WTC11 (cell line): ENCODE results near the gene PPP6R3. TPM values are rescaled to one million over a fixed set of nuclear protein-coding genes. Genes with fewer than 3 reads are reported as not detected.

Source experiments
- ATAC-seq: fragments of 200-7000 bp; cut with Tn5 transposase; 2 replicates; pipeline ENCODE4 v1.10.0; 2021; ENCODE audit warnings: mild to moderate bottlenecking, moderate library complexity
- CTCF ChIA-PET: fragments of 300-600 bp; sonication (Branson Sonifier 250); formaldehyde crosslinking; loops from one replicate; lab custom pipeline; 2021; ENCODE audit warnings: antibody characterized with exemption; lab: Charles Lee
- POLR2A ChIA-PET: fragments of 350-600 bp; sonication (Branson Sonifier 250); formaldehyde crosslinking; loops from one replicate; lab custom pipeline; 2021; ENCODE audit warnings: antibody characterized with exemption; lab: Charles Lee
- DNase-seq: peaks from one replicate; pipeline ENCODE4 v3.0.0; 2021; ENCODE audit warnings: low spot score
- H3K27ac Mint-ChIP-seq: 2 replicates; pipeline ENCODE4 v1.8.0; 2021; ENCODE audit warnings: mixed read lengths
- H3K27me3 Mint-ChIP-seq: 2 replicates; pipeline ENCODE4 v1.8.0; 2021; ENCODE audit warnings: low read depth, mild to moderate bottlenecking, moderate library complexity, mixed read lengths
- H3K36me3 Mint-ChIP-seq: 2 replicates; pipeline ENCODE4 v1.8.0; 2021; ENCODE audit warnings: mixed read lengths
- H3K4me1 Mint-ChIP-seq: 2 replicates; pipeline ENCODE4 v1.8.0; 2022; ENCODE audit warnings: mixed read lengths
- H3K4me3 Mint-ChIP-seq: 2 replicates; pipeline ENCODE4 v1.8.0; 2021; ENCODE audit warnings: mild to moderate bottlenecking, moderate library complexity, mixed read lengths
- H3K9me3 Mint-ChIP-seq: 2 replicates; pipeline ENCODE4 v1.8.0; 2021; ENCODE audit warnings: mixed read lengths
- AFF4 ChIP-seq: sonication (generic); formaldehyde crosslinking; IDR thresholded peaks from 2 replicates; pipeline ENCODE4 v1.8.1; 2023; ENCODE audit warnings: mild to moderate bottlenecking, missing genetic modification reagents, borderline replicate concordance
- ATF1 ChIP-seq: sonication (generic); formaldehyde crosslinking; IDR thresholded peaks from 2 replicates; pipeline ENCODE4 v1.8.1; 2023; ENCODE audit warnings: mild to moderate bottlenecking, moderate library complexity, missing genetic modification reagents
- ATF2 ChIP-seq: sonication (generic); formaldehyde crosslinking; IDR thresholded peaks from 2 replicates; pipeline ENCODE4 v1.8.1; 2022; ENCODE audit warnings: low read depth, missing genetic modification reagents, borderline replicate concordance
- CDX4 ChIP-seq: fragments of 250-450 bp; sonication (Bioruptor Pico); IDR thresholded peaks from 2 replicates; pipeline ENCODE4 v1.9.0; 2021; ENCODE audit warnings: moderate library complexity, mild to moderate bottlenecking, inconsistent platforms, borderline replicate concordance
- E2F4 ChIP-seq: sonication (generic); formaldehyde crosslinking; IDR thresholded peaks from 2 replicates; pipeline ENCODE4 v1.8.1; 2022; ENCODE audit warnings: low read depth, mild to moderate bottlenecking, moderate library complexity, missing genetic modification reagents, borderline replicate concordance
- FOXJ3 ChIP-seq: sonication (generic); formaldehyde crosslinking; IDR thresholded peaks from 2 replicates; pipeline ENCODE4 v1.9.0; 2021; ENCODE audit warnings: missing genetic modification reagents, mild to moderate bottlenecking, borderline replicate concordance
- FOXP4 ChIP-seq: sonication (generic); formaldehyde crosslinking; IDR thresholded peaks from 2 replicates; pipeline ENCODE4 v1.8.0; 2022; ENCODE audit warnings: mild to moderate bottlenecking, missing genetic modification reagents
- GRHL2 ChIP-seq: fragments of 250-450 bp; sonication (Bioruptor Pico); IDR thresholded peaks from 2 replicates; pipeline ENCODE4 v1.8.0; 2022; ENCODE audit warnings: mild to moderate bottlenecking, moderate library complexity; ENCODE audit not compliant: insufficient replicate concordance, severe bottlenecking
- HMGA2 ChIP-seq: fragments of 250-450 bp; sonication (Bioruptor Pico); IDR thresholded peaks from 2 replicates; pipeline ENCODE4 v1.4.0; 2021; ENCODE audit warnings: mild to moderate bottlenecking, moderate library complexity
- IRF2 ChIP-seq: sonication (generic); formaldehyde crosslinking; IDR thresholded peaks from 2 replicates; pipeline ENCODE4 v1.8.0; 2022; ENCODE audit warnings: low read depth, missing genetic modification reagents, borderline replicate concordance
- MLX ChIP-seq: sonication (generic); formaldehyde crosslinking; IDR thresholded peaks from 2 replicates; pipeline ENCODE4 v1.8.1; 2023; ENCODE audit warnings: mild to moderate bottlenecking, missing genetic modification reagents, moderate library complexity
- NR3C1 ChIP-seq: sonication (generic); formaldehyde crosslinking; conservative IDR thresholded peaks from 2 replicates; pipeline ENCODE4 v1.8.1; 2023; ENCODE audit warnings: low read depth, mild to moderate bottlenecking, missing genetic modification reagents
- PRRX2 ChIP-seq: fragments of 250-450 bp; sonication (Bioruptor Pico); IDR thresholded peaks from 2 replicates; pipeline ENCODE4 v1.8.0; 2021; ENCODE audit warnings: mild to moderate bottlenecking
- RORB ChIP-seq: fragments of 250-450 bp; sonication (Bioruptor Pico); IDR thresholded peaks from 2 replicates; pipeline ENCODE4 v1.9.0; 2021; ENCODE audit warnings: mild to moderate bottlenecking
- SMAD4 ChIP-seq: sonication (generic); formaldehyde crosslinking; IDR thresholded peaks from 2 replicates; pipeline ENCODE4 v1.8.0; 2022; ENCODE audit warnings: mild to moderate bottlenecking, missing genetic modification reagents
- SOX15 ChIP-seq: fragments of 250-450 bp; sonication (Bioruptor Pico); IDR thresholded peaks from 2 replicates; pipeline ENCODE4 v1.9.0; 2021; ENCODE audit warnings: mild to moderate bottlenecking
- TEAD1 ChIP-seq: sonication (generic); formaldehyde crosslinking; IDR thresholded peaks from 2 replicates; pipeline ENCODE4 v1.8.0; 2022; ENCODE audit warnings: mild to moderate bottlenecking, missing genetic modification reagents
- USF1 ChIP-seq: sonication (generic); formaldehyde crosslinking; IDR thresholded peaks from 2 replicates; pipeline ENCODE4 v1.8.0; 2022; ENCODE audit warnings: mild to moderate bottlenecking, missing genetic modification reagents
- ZNF396 ChIP-seq: fragments of 250-450 bp; sonication (Bioruptor Pico); IDR thresholded peaks from 2 replicates; pipeline ENCODE4 v1.8.0; 2021; ENCODE audit warnings: mild to moderate bottlenecking, moderate library complexity, borderline replicate concordance
- ZNF423 ChIP-seq: fragments of 250-450 bp; sonication (Bioruptor Pico); IDR thresholded peaks from 2 replicates; pipeline ENCODE4 v2.1.2; 2022; ENCODE audit warnings: mild to moderate bottlenecking, moderate library complexity
- total RNA-seq: library from RNA; stranded (reverse); gene quantifications from 3 replicates; pipeline ENCODE4 v1.2.3, GENCODE V29; 2021

Gene PPP6R3
- total RNA-seq, 1 experiment from 2014 or later: 138 TPM

GRCh38 chr11:68431984-68432645, 28.4 kb upstream of the PPP6R3 start (continued):
- TF ChIP-seq AFF4 (CRISPR knock-in tag) (no peak), ZNF396 (CRISPR knock-in tag) (no peak), RORB (CRISPR knock-in tag) (no peak)

- ChIA-PET CTCF (no interaction called here), POLR2A (no interaction called here)
- H3K36me3 Mint-ChIP-seq: peaks cover 32% of the 10 kb centered on the region
- H3K4me1 Mint-ChIP-seq: no peaks in the 10 kb centered on the region
- H3K9me3 Mint-ChIP-seq: peaks cover 22% of the 10 kb centered on the region
- no peak overlapping the region for H3K27ac Mint-ChIP-seq
- no peak overlapping the region for H3K4me3 Mint-ChIP-seq
- ATAC-seq (no peak), DNase-seq (no peak)
- no peaks in the 10 kb centered on the region for H3K27me3 Mint-ChIP-seq
- TF ChIP-seq FOXJ3 (CRISPR knock-in tag) (no peak), SOX15 (no peak), E2F4 (no peak), FOXP4 (CRISPR knock-in tag) (no peak), PRRX2 (CRISPR knock-in tag) (no peak), ZNF423 (CRISPR knock-in tag) (no peak), SMAD4 (CRISPR knock-in tag) (no peak), ATF2 (CRISPR knock-in tag) (no peak), USF1 (CRISPR knock-in tag) (no peak), CDX4 (CRISPR knock-in tag) (no peak), MLX (CRISPR knock-in tag) (no peak), HMGA2 (CRISPR knock-in tag) (no peak), GRHL2 (CRISPR knock-in tag) (no peak), RORB (CRISPR knock-in tag) (no peak), NR3C1 (CRISPR knock-in tag) (no peak), ATF1 (CRISPR knock-in tag) (no peak), IRF2 (CRISPR knock-in tag) (no peak), ZNF396 (CRISPR knock-in tag) (no peak), TEAD1 (CRISPR knock-in tag) (no peak)
Measured at GRCh38 chr11:68432874-68433273, 27.7 kb upstream of the PPP6R3 start.
